Right lobe of liver (tissue), 6 donors: ENCODE measurements around the gene RSRC1. TPM values are rescaled to one million over a fixed set of nuclear protein-coding genes. Genes with fewer than 3 reads are reported as not detected.

Source experiments
- ATAC-seq, 4 donors: fragments of 200-7000 bp; cut with Tn5 transposase; one replicate each; pipeline ENCODE4 v1.9.1; 2020; ENCODE audit warnings: mild to moderate bottlenecking in 4 of 4, moderate library complexity in 4 of 4
- DNase-seq, 3 donors: peaks; one replicate each; pipeline ENCODE4 v3.0.0-alpha.2; 2020
- H3K27ac ChIP-seq, 3 donors: fragments of 200-600 bp; one replicate each; pipeline ENCODE4 v1.8.0; 2022
- H3K27me3 ChIP-seq, 2 donors: fragments of 200-600 bp; one replicate each; pipeline ENCODE4 v1.8.0; 2022
- H3K36me3 ChIP-seq, 4 donors: fragments of 200-600 bp; sonication (generic) in 1 of 4; one replicate each; pipeline versions ENCODE4 v1.5.1 to v1.8.0; 2017 to 2022; ENCODE audit warnings: control low read depth in 1 of 4
- H3K4me1 ChIP-seq, 4 donors: fragments of 200-600 bp; sonication (generic) in 1 of 4; one replicate each; pipeline versions ENCODE4 v1.5.1 to v1.8.0; 2017 to 2022; ENCODE audit warnings: control low read depth in 1 of 4
- H3K4me3 ChIP-seq, 3 donors: fragments of 200-600 bp; one replicate each; pipeline ENCODE4 v1.8.0; 2022
- H3K9me3 ChIP-seq, 4 donors: fragments of 200-600 bp; sonication (generic) in 1 of 4; one replicate each; pipeline versions ENCODE4 v1.5.1 to v1.8.0; 2017 to 2022; ENCODE audit warnings: control low read depth in 1 of 4
- CTCF ChIP-seq, 4 donors: fragments of 200-600 bp in 3 of 4; fragments of 450-650 bp in 1 of 4; IDR thresholded peaks; one replicate each; pipeline versions ENCODE4 v1.5.1 to v1.8.0; 2016 to 2022; ENCODE audit warnings: antibody characterized with exemption in 4 of 4, mild to moderate bottlenecking in 2 of 4
- POLR2A ChIP-seq: fragments of 450-650 bp; IDR thresholded peaks from one replicate; pipeline ENCODE4 v1.6.1; 2017; ENCODE audit warnings: antibody characterized with exemption, mild to moderate bottlenecking
- WGBS: methylation state at CpG from one replicate; pipeline ENCODE4 v1.1.6; 2018; ENCODE audit warnings: low coverage, low lambda C conversion rate; ENCODE audit not compliant: insufficient coverage; ENCODE audit errors: missing lambda C conversion rate; 5-methylcytosine and 5-hydroxymethylcytosine counted together
- intact Hi-C, 2 donors: fragments of 100-400 bp; cut with DNase I; formaldehyde crosslinking; loops; one replicate each; pipeline versions ENCODE4 v1.11.2 to v1.14.1; 2022
- total RNA-seq, 6 experiments: library from RNA; depleted of rRNA in 2 of 6; stranded (reverse); fragments of >200 nt in 2 of 6; fragmentation: NEBNext Ultra II Directional in 3 of 6; extraction: Animal tissue kit (Norgen Biotek cat#: 25700) in 3 of 6; gene quantifications; one replicate each; pipeline versions ENCODE4 v1.1.0 to v1.2.4, GENCODE V29; 2016 to 2023
- donor health status: DM: no; HTN: yes; CAD: no.
- donor health status: DM: no; HTN: no; CAD: no.
- donor health status: DM: no; HTN: no; CAD: no.
- donor health status: DM: no; HTN: yes; CAD: no.
- donor health status: DM: no; HTN: yes; CAD: no.

Gene RSRC1
- total RNA-seq, 6 experiments from 2014 or later = 10.8 to 22.1 (median 11.7) TPM

GRCh38 chr3:158379517-158379916, 269.6 kb downstream of the RSRC1 start:
- WGBS = 93% methylated on average over 4 of the region's 4 CpGs
- intact Hi-C loops = no loop called here
- Histone ChIP-seq H3K36me3 (no peaks in the 10 kb centered on the region), H3K27ac (no peak overlapping the region), H3K4me3 (no peak overlapping the region), H3K27me3 (no peaks in the 10 kb centered on the region), H3K9me3 (no peaks in the 10 kb centered on the region), H3K4me1 (no peaks in the 10 kb centered on the region)
- TF ChIP-seq CTCF (IDR thresholded peaks at IDR 0.05) (no peak), POLR2A (no peak)
- ATAC-seq = no peak
- DNase-seq = no peak

DNA sequence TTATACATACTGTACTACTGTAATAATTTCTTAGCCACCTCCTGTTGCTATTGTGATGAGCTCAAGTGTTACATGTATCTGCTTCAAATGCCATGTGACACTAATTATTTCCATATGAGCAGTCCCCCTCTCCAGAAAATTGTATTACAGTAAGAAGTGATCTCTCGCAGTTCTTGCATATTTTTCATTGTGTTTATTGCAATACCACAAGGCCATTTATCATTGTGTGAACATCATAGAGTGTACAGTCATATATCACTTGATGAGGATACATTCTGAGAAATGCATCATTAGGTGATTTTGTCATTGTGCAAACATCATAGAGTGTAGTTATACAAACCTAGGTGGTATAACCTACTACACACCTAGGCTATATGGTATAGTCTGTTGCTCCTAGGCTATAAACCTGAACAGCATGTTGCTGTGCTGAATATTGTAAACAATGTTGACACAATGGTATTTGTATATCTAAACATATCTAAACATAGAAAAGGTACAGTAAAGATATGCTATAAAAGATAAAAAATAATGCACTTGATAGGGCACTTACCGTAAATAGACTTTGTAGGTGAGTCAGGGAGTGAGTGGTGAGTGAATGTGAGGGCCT, 271.5 kb downstream of the RSRC1 start:
- intact Hi-C loops = no loop called here
- DNase-seq (no peak), ATAC-seq (no peak)
- no peaks in the 10 kb centered on the region for H3K36me3 ChIP-seq
- 100% methylated on average over 2 of the region's 2 CpGs for WGBS
- no peaks in the 10 kb centered on the region for H3K27me3 ChIP-seq
- no peak overlapping the region for H3K27ac ChIP-seq
- no peaks in the 10 kb centered on the region for H3K9me3 ChIP-seq
- H3K4me3 ChIP-seq = no peak overlapping the region
- TF ChIP-seq POLR2A (no peak), CTCF (IDR thresholded peaks at IDR 0.05) (no peak)
- no peaks in the 10 kb centered on the region for H3K4me1 ChIP-seq

DNA sequence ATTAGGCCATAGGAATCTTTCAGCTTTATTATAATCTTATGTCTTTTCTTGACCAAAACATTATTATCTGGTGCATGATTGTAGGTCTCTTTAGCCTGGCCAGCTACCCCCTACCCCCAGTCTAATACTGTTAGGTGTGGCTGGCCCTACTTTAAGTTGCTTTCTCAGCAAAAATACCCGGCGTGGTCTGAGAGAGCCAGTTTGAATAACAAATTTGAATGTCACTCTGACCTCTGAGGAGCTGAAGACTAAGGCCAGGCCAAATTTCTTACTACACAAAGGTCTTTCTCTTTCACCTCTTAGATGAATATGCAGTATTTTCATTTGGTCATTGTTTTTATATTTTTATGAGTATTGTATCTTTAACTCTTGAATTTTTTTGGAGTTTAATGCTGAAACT, 272.6 kb downstream of the RSRC1 start:
- 31% methylated on average over 2 of the region's 2 CpGs for WGBS
- intact Hi-C loops = no loop called here
- no peaks in the 10 kb centered on the region for H3K9me3 ChIP-seq
- H3K36me3 ChIP-seq = no peaks in the 10 kb centered on the region
- H3K27me3 ChIP-seq = no peaks in the 10 kb centered on the region
- no peak for TF ChIP-seq CTCF (IDR thresholded peaks at IDR 0.05)
- no peak for TF ChIP-seq POLR2A
- no peak for DNase-seq
- H3K4me1 ChIP-seq = no peaks in the 10 kb centered on the region
- H3K4me3 ChIP-seq = no peak overlapping the region
- H3K27ac ChIP-seq = no peak overlapping the region
- no peak for ATAC-seq

DNA sequence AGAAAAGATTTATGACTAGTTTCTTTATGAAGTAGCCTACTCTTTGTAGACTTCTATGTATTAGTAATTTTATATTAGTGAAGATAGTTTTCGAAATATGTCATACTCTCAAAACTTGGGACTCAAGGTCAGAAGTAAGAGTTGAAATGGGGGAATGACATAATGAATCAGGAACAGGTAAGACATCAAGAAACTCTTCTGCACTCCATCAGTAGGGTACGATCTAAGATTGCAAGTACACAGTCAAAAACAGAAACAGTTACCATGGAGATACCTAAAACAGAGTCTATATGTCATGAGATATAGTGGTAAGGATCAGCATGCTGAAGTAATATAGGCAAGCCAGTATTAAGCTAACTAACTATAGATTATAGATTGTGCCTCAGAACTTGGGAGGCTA, 274.1 kb downstream of the RSRC1 start:
- no peaks in the 10 kb centered on the region for H3K36me3 ChIP-seq
- H3K4me1 ChIP-seq = no peaks in the 10 kb centered on the region
- no peaks in the 10 kb centered on the region for H3K9me3 ChIP-seq
- no peak for ATAC-seq
- intact Hi-C loops = no loop called here
- no peaks in the 10 kb centered on the region for H3K27me3 ChIP-seq
- no peak for DNase-seq
- whole genome bisulfite sequencing = 92% methylated on average over 2 of the region's 2 CpGs
- no peak overlapping the region for H3K27ac ChIP-seq
- TF ChIP-seq POLR2A (no peak), CTCF (IDR thresholded peaks at IDR 0.05) (no peak)
- no peak overlapping the region for H3K4me3 ChIP-seq

DNA sequence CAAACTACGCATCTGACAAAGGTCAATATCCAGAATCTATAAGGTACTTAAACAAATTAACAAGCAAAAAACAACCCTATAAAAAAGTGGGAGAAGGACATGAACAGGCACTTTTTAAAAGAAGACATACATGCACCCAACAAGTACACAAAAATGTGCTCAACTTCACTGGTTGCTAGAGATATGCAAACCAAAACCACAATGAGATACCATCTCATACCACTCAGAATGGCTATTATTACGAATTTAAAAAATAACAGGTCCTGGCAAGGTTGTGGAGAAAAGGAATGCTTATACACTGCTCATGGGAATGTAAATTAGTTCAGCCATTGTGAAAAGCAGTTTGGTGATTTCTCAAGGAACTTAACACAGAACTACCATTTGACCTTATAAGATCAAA, 285.5 kb downstream of the RSRC1 start:
- Histone ChIP-seq H3K27ac (no peak overlapping the region), H3K9me3 (no peaks in the 10 kb centered on the region), H3K36me3 (no peaks in the 10 kb centered on the region), H3K4me3 (no peak overlapping the region), H3K4me1 (no peaks in the 10 kb centered on the region), H3K27me3 (no peaks in the 10 kb centered on the region)
- DNase-seq = no peak
- intact Hi-C loops = no loop called here
- no peak for ATAC-seq
- 100% methylated on average over 2 of the region's 2 CpGs for WGBS
- no peak for TF ChIP-seq CTCF (IDR thresholded peaks at IDR 0.05)
- TF ChIP-seq POLR2A = no peak
